GM10248 (cell line): ENCODE measurements around the gene RFX4.
"Not testable (repeated sequence)": the region's sequence is repeated elsewhere in the genome, so short reads cannot be mapped to it uniquely, and the experiment has no call there.

Experiments
- CTCF ChIA-PET: fragments of 300-600 bp; sonication (Branson Sonifier 250); formaldehyde crosslinking; extraction: SDS; loops from one replicate; lab custom pipeline; 2021; ENCODE audit warnings: antibody characterized with exemption; lab: Yijun Ruan, JAX
- POLR2A ChIA-PET: fragments of 350-650 bp; sonication (Branson Sonifier 250); formaldehyde crosslinking; extraction: SDS; loops from one replicate; lab custom pipeline; 2020; ENCODE audit warnings: antibody characterized with exemption; lab: Yijun Ruan, JAX
- DNase-seq: peaks from one replicate; pipeline ENCODE4 v3.0.0; 2012; ENCODE audit errors: extremely low spot score
- TF ChIP-seq, protein P1 (sequence below): IDR thresholded peaks from 2 replicates; pipeline ENCODE4 v1.5.1; 2012; ENCODE audit warnings: mild to moderate bottlenecking, low read depth; ENCODE audit errors: extremely low read depth, missing control alignments, control extremely low read depth

RFX4 gene

DNA sequence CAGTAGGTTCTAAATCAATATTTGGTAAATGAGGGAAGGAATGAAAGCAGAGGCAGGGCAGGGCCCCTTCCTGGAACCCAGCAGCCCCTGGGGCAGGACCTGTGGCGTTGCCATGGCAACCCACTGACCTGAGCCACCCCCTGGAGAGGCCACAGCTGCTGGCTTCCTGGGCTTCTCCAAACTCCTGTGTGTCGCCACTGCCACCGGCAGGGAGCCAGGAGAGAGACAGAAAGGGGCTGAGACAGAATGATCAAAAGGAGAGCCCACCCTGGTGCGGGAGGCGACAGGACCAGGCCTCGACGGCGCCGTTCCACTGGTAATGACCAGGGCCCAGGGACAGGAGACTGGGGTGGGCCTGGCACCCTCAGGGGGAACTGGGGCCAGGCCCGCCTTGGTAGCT, 18.2 kb downstream of the RFX4 start:
- DNase-seq, result no peak
- TF ChIP-seq, protein P1, sequence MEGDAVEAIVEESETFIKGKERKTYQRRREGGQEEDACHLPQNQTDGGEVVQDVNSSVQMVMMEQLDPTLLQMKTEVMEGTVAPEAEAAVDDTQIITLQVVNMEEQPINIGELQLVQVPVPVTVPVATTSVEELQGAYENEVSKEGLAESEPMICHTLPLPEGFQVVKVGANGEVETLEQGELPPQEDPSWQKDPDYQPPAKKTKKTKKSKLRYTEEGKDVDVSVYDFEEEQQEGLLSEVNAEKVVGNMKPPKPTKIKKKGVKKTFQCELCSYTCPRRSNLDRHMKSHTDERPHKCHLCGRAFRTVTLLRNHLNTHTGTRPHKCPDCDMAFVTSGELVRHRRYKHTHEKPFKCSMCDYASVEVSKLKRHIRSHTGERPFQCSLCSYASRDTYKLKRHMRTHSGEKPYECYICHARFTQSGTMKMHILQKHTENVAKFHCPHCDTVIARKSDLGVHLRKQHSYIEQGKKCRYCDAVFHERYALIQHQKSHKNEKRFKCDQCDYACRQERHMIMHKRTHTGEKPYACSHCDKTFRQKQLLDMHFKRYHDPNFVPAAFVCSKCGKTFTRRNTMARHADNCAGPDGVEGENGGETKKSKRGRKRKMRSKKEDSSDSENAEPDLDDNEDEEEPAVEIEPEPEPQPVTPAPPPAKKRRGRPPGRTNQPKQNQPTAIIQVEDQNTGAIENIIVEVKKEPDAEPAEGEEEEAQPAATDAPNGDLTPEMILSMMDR, result no peak
- POLR2A ChIA-PET, result no interaction called here
- CTCF ChIA-PET, result no interaction called here

DNA sequence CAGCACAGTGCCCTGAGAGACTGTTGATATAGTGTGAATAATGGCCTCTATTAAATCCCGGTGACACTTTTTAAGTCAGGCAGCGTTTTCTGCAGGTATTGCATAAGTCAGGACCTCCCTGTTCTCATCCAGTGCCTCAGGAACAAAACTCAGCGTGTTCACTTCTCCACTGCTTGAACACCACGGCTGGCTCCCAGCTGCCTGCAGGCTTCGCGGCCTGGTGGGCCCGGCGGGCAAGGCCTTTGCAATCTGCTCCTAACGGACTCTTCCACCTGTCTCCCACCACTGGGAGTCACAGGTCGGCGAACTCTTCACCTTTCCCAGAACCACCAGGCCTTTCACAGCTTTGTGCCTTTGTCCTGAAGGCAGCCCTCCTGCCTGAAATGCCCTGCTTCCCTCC, 18.7 kb downstream of the RFX4 start:
- ChIA-PET CTCF (no interaction called here), POLR2A (no interaction called here)
- TF ChIP-seq, protein P1, result no peak
- DNase-seq, result no peak

DNA sequence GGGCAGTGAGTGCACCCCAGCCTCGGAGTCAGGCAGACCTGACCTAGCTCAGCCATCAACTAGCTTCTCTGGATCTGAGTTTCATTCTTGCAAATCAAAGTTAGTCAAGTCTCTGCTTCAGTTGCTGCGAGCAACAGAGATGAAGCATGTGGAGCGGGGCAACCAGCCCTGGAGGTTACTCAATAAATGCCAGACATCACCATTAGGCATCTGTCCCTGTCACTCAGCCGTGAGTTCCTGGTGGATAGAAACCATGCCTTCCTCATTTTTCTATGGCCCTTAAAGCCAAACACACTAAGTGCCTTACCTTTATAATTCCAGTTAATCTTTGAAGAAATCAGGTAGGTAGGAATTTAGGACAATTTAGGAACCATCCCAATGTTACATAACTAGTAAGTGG, 19.3 kb downstream of the RFX4 start:
- ChIA-PET CTCF (no interaction called here), POLR2A (no interaction called here)
- DNase-seq, result no peak

DNA sequence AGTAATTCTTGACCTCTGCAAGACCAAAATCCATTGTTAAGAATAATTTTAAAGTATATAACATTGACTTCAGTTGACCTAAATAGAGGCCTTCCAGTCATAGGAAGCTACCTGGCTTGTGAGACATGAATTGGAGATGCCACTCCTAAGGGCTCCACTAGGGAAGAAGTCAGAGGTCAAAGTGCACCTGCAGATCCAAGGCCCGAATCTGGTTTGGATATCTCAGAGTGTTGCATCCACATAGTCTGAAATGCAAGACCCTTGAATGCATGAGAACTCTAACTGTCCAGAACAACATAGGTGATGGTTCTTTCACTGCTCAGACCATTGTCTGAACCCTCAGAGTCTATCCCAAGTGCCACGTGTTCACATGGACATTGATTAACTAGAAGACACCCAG, 22.4 kb downstream of the RFX4 start:
- TF ChIP-seq, protein P1, result no peak
- CTCF ChIA-PET, result no interaction called here
- POLR2A ChIA-PET, result no interaction called here
- DNase-seq, result no peak

More for the DNA sequence above, 19.3 kb downstream of the RFX4 start:
- TF ChIP-seq, protein P1, result no peak

DNA sequence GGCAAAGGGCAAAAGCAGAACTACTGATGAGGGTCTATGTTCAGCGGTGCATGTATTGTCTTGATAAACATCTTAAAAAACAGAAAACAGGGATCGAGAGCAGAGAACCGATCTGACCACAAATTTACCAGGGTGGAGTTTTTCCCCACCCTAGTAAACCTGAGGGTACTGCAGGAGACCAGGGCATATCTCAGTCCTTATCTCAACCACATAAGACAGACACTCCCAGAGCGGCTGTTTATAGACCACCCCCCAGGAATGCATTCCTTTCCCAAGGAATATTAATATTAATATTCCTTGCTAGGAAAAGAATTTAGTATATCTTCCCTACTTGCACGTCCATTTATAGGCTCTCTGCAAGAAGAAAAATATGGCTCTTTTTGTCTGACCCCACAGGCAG, 37.8 kb downstream of the RFX4 start:
- CTCF ChIA-PET, DNase-seq, POLR2A ChIA-PET: not testable (repeated sequence)

DNA sequence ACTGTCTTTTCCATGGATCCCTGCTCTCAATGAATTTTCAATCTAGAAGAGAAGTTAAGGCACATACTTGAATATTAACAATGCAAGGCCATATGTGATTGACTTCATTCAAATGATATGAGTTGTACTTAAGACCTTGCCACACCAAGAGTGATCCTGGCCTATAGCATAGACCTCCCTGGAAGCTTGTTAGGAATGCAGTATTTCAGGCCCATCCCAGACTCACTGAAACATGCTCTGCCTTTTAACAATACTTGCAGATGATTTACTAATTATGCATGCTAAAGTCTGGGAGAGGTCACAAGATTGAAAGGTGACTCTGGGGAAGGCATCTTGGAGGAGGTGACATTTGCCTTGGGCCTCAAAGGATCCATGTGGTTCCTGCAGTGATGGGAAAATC, 43.2 kb downstream of the RFX4 start:
- ChIA-PET CTCF (no interaction called here), POLR2A (no interaction called here)
- TF ChIP-seq, protein P1, result no peak
- DNase-seq, result no peak

DNA sequence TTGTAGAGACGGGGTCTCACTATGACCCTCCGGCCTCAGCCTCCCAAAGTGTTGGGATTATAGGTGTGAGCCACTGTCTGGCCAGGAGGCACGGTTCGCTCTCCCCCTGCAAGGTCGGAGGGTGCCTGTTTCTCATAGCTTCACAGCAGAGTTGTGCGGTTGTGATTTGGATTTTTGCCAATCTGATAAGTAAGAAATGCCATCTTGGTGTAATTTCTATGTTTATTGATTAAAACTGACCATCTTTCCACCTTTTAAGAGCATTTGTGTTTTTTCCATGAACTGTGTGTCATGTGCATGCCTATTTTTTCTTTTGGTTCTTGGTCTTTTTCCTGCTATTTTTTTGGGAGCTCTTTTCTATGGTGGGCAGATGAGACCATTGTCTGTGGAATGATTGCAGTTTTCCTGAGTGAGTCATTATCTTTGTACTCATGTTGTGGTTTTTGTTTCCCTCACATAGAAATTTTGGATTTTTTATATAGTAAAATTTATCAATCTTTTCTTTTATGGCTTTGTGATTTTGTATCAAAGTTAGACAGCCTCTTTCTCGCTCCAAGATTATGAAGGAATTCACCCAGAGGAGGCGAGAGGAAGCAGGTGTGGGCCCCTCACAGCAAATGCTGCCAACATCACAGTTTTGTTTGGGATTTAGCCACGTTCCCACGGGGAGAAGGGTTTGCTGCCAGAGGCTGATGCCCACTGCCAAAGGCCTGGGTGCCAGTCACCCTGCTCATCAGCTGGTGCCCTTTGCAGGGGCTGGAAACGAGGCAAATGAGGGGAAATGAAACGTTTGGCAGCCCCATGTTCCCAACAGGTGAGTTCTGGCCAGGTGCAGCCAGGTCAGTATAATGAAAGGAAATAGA, 47.2 kb downstream of the RFX4 start:
- POLR2A ChIA-PET, result no interaction called here
- TF ChIP-seq, protein P1, result no peak
- CTCF ChIA-PET, result no interaction called here
- DNase-seq, result no peak
